NOMO-1 treated with DMSO at 0.1 percent for 48 hours (cell line): Measurements from ENCODE around the gene GNAS-AS1.

Source experiments
- DNase-seq: peaks from one replicate; lab custom pipeline; 2025; ENCODE audit not compliant: unreplicated experiment; lab: John Stamatoyannopoulos, UW

GNAS-AS1 gene

GRCh38 chr20:58850693-58851174 lies at the start of gene GNAS-AS1:
Gene GNAS-AS1 (minus strand): TSS chr20:58850902.
- no peak for DNase-seq

DNA sequence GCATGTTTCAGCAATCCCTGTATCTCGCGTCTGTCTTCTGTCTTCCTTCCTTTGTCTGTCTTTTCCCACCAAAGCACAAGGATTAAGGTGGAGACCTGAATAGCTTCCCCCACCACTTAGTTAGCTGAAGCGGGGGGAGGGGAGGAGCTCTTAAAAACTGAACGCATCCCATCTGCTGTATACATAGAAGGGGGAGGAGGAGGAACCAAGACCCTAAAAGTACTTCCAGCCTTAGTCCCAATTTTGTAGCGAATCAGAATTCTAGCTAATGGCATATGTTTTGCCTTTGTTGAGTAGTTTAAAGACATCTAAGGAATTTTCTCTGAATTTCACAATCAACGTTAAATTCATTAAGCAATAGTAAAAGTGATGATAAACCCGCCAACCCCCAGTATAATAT lies 49.7 kb upstream of the GNAS-AS1 start:
- DNase-seq: no peak

DNA sequence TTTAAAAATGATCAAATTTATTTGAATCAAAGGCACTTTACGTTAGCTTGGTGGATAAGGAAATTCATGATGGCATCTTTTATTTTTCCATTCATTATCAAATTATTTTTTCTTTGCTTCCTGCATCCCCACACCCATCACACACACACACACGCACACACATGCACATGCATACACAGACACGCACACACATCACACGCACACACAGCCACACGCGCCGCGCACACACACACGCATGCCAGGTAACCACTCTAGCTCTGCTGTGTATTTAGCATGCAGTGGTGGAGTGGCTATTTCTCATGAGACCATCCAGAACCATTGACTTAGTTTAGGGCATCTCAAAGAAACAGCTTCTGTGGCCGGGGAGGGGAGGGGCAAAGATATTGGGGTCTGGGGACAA lies 48.8 kb upstream of the GNAS-AS1 start:
- DNase-seq: no peak

DNA sequence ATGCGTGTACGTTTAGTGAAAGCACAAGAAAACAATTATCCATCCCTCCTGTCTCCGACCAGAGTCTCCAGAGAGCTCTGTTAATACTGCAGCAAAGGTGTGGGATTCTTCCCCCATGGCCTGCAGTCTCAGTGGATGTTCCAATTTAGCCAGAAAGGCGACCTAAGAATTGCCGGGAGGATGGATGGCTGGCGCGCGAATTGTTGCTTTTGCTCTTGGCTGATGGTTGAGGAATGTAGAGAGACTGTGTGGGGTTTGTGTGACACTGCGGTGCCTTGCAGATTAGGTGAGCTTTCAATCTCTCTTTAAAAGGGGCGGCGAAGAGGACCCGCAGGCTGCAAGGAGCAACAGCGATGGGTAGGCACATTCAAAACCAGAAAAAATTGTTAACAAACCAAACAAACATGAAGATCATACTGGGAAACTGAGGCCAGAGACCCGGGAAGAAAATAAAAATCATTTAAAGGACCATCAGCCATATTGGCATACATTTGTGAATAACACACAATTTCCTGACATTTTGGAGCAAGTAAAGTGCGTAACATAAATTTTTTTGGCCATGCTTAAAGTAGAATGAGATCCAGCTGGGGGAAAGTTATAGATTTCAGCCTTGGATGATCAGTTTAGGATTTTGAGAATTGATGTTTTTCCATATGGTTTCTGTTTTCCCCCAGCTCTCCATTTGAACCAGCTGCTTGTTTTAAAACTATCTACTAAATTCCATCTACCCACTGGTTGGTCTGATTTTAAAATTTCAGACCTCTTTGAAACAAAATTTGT lies 48.1 kb upstream of the GNAS-AS1 start:
- no peak for DNase-seq

DNA sequence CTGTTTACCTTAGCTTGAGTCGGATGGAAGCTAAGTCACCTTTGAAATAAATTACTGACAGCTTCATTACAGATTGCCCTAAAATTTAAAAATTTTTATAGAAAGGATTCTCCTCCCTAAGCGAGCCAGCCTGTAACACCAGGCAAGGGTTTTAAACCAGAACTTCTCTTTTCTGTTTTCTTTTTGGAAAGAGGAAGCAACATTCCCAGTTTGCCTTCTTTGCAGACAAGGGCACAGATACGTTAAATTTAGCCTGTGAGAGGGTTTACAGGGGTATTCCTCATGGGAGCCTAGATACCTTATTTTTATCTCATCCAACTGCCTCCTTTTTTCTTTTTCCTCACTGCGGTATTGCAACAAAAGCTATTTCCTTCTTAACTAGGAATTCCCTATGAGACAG lies 46.8 kb upstream of the GNAS-AS1 start:
- no peak for DNase-seq

- no peak for DNase-seq
Observed at GRCh38 chr20:58896820-58897219, 46.1 kb upstream of the GNAS-AS1 start.

- DNase-seq: no peak
Observed at GRCh38 chr20:58895448-58896180, 44.9 kb upstream of the GNAS-AS1 start.

- DNase-seq: no peak
Observed at GRCh38 chr20:58894652-58895447, 44.1 kb upstream of the GNAS-AS1 start.

- peak; percentile 10 for DNase-seq
Observed at GRCh38 chr20:58893355-58894120, 42.8 kb upstream of the GNAS-AS1 start.

DNA sequence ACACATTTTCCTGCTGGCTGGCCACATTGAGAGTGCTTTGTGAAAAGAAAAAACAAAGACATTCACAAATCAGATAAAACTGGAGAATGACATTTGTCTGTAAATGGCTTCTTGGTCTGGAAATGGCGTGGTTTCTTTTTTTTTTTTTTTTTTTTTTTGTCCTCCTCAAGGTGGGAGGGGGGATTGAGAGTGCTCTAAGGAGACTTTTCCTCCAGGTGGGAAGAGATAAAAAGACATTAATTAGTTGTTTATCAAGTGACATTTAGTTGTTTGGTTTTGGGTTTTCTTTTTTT lies 42.2 kb upstream of the GNAS-AS1 start:
- no peak for DNase-seq

GRCh38 chr20:58892141-58892931 lies 41.6 kb upstream of the GNAS-AS1 start:
- DNase-seq: peak; percentile 57

- DNase-seq: peak; percentile 13
Observed at GRCh38 chr20:58891718-58892140, 41.0 kb upstream of the GNAS-AS1 start.

DNA sequence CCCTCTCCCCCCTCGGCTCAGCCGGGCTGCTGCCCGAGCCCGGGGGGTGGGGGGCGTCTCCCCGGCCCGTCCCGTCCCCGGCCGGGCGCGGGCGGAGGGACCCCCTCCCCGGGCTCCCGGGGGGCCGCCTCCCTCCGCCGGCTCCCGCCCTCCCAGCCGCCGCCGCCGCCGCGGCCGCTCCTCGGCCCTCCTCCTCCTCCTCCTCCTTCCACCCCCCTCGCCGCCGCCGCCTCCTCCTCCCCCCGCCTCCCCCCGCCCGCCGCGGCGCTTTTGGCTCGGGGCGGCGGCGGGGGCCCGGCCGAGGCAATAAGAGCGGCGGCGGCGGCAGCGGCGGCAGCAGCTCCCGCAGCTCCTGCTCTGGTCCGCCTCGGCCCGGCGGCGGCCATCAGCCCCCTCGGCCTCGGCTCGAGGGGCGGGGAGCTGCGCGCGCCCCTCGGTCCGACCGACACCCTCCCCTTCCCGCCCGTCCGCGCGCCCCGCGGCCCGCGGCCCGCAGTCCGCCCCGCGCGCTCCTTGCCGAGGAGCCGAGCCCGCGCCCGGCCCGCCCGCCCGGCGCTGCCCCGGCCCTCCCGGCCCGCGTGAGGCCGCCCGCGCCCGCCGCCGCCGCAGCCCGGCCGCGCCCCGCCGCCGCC lies 40.5 kb upstream of the GNAS-AS1 start:
- DNase-seq: peak; percentile 47

DNA sequence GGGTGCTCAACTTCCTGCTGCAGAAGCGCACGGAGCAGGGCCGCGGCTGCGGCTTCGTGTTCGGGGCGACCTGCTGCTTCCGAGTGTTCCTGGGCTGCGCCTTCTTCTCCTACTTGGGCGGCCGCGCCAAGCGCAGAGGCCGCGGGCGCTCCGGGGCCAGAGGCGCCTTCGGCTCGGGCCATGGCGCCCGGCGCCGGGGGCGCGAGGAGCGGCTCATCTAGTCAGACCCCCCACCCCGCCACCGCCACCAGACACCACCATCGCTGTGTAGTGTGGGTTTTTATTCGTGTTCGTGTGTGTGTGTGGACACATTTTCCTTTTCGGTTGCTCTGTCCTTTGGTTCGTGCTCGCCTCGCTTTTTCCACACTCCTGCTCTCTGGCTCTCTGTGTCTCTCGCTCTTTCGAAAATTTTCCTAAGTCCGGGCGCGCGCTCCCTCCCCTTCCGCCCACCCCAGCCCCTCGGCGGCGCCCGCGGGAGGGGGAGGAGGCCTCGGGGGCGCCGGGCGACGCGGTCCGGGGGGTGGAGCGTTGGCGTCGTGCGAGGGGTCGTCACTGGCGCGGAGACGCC lies 39.9 kb upstream of the GNAS-AS1 start:
- DNase-seq: peak; percentile 50

GRCh38 chr20:58889798-58890517 lies 39.3 kb upstream of the GNAS-AS1 start:
- DNase-seq: no peak

DNA sequence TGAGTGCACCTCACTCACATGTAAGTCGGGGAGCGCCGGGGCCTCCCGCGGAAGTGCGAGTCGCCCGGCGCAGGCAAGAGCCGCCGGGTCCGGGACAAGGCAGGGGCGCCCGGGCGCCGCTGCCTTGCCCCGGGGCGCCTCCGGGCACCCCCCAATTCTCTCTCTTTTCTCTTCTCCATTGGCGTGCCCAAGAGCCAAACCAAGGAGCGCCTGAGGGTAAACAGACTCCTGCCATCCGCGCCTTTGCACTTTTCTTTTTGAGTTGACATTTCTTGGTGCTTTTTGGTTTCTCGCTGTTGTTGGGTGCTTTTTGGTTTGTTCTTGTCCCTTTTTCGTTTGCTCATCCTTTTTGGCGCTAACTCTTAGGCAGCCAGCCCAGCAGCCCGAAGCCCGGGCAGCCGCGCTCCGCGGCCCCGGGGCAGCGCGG lies 38.6 kb upstream of the GNAS-AS1 start:
- DNase-seq: no peak

DNA sequence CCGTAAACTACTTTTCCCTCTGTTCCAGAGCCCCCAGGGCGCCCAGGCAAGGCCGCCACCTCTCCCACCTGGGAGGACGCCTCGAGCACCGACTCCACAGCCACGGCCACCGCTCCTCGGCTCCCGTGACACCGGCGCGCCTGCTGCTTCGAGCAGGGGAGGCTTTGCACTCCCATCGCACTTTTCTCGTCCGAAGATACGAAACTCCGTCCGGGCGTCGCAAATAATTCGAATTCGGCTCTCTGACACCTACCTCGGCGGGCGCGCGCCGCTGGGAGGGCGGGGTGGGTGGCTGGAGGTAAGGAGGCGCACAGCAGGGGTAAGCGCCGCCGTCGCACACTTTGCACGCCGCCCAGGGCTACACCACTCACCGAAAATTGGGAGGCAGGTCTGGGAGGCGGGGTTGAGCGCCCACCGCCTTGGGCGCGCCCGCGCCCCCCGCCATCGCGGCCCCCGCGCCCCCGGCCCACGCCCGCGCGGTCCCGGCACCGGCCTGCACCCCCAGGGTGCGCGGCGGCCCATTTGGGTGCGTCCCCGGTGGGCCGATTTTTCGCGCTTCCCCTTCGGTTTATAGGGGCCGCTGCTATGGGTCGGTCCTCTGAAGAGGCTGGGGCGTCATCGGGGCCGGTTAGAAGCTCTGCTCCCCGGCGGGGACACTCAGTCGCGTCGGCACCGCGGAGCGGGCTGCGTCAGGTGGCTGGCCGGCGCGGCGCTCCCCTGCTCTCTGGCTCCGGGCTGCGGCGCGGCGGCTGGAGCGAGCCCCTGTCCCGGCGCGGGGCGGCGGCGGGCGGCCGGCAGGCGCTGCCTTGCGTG lies 38.0 kb upstream of the GNAS-AS1 start:
- DNase-seq: peak; percentile 65

DNA sequence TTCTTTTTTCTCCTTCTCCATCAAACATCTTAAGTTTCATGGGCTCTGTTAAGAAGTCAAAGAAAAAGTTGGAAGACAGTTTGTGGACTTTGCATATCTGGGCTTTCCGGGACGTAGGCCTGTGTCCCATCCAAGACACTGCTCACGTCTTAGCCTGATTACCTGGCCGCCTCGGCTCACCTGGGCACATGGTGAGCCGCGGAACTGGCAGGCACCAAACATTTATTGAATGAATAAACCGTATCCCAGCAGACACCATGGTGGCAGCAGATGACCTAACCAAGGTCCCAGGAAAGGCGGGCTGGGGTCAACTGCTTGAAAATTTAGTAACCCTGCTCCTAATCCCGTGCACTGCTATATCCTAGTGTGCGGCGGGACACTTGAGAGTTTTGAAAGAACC lies 37.4 kb upstream of the GNAS-AS1 start:
- no peak for DNase-seq
